ENCODE results near the gene NSD1. TPM values are rescaled to one million over a fixed set of nuclear protein-coding genes. Genes with fewer than 3 reads are reported as not detected.

NSD1 gene
- total and polyA plus RNA-seq, 10 of the 15 experiments (the other 5 are each of a cell fraction or from before 2014, with no cell fraction given) = 7.0 to 57.9 (median 30.4) TPM

GRCh38 chr5:177276886-177277285 is 143.3 kb downstream of the NSD1 start:
- intact Hi-C loops (cut with micrococcal nuclease; ENCODE audit: unreplicated experiment) (no loop called here), in situ Hi-C loops (cut with MboI) (no loop called here)
- no TSS peak for BruUV-seq (replicated peaks)
- TF ChIP-seq CHD4 (IDR thresholded peaks at IDR 0.05) (no peak), ZNF207 (IDR thresholded peaks at IDR 0.05; ENCODE audit: borderline replicate concordance) (no peak), CREM (IDR thresholded peaks at IDR 0.05; ENCODE audit: low read depth) (no peak), YBX1 (IDR thresholded peaks at IDR 0.05) (no peak), ZBTB40 (IDR thresholded peaks at IDR 0.05; ENCODE audit: borderline replicate concordance) (no peak), CBX5 (IDR thresholded peaks at IDR 0.05; ENCODE audit: low read depth) (no peak), IRF4 (IDR thresholded peaks at IDR 0.05; ENCODE audit: low read depth, low read length) (no peak), FOXK2 (IDR thresholded peaks at IDR 0.05) (no peak), REST (IDR thresholded peaks at IDR 0.05; ENCODE audit: low read depth, low read length) (no peak), ZNF687 (IDR thresholded peaks at IDR 0.05) (no peak), DPF2 (IDR thresholded peaks at IDR 0.05) (no peak), RAD51 (IDR thresholded peaks at IDR 0.05) (no peak)
- ChIA-PET CTCF (no interaction called here), RAD21 (ENCODE audit: unreplicated experiment) (interaction anchor here (0.7 kb wide), 1 partner anchor 616 kb away, joined by 3 read pairs; no protein-coding TSS in a partner anchor), POLR2A (interaction anchor here (0.6 to 0.7 kb wide), 2 partner anchors 13 to 241 kb away, joined by 6 to 8 read pairs; no protein-coding TSS in a partner anchor), SMC1A (ENCODE audit: uncharacterized antibody, unreplicated experiment) (interaction anchor here (0.6 kb wide), 1 partner anchor 27 kb away, joined by 3 read pairs; no protein-coding TSS in a partner anchor)
- Histone ChIP-seq H3K27me3 (replicated peaks in 1 of 2; ENCODE audit: control insufficient read depth in 2 of 2, insufficient read depth in 2 of 2, low read length in 1 of 2) (no peaks in the 10 kb centered on the region), H3K9ac (ENCODE audit: control insufficient read depth, insufficient read depth, low read length) (no peak overlapping the region), H3K4me2 (ENCODE audit: control insufficient read depth, insufficient read depth) (no peak overlapping the region), H3K79me2 (ENCODE audit: control insufficient read depth, insufficient read depth, low read length) (no peaks in the 10 kb centered on the region), H3K4me3 (no peak overlapping the region), H3K4me1 (ENCODE audit: control insufficient read depth, insufficient read depth, low read length) (no peaks in the 10 kb centered on the region), H4K20me1 (ENCODE audit: control insufficient read depth, insufficient read depth) (no peaks in the 10 kb centered on the region), H2AFZ (ENCODE audit: control insufficient read depth, low read depth, low read length) (no peak overlapping the region), H3K9me3 (replicated peaks; ENCODE audit: control insufficient read depth, insufficient read depth, low read length) (no peaks in the 10 kb centered on the region; the same call in 2 of the 3 replicates), H3K27ac (ENCODE audit: control insufficient read depth, insufficient read depth) (no peak overlapping the region), H3K36me3 (ENCODE audit: control insufficient read depth in 2 of 2, insufficient read depth in 2 of 2, low read length in 1 of 2) (peaks cover 2 to 16% of the 10 kb centered on the region in 2 experiments)
- FAIRE-seq (no peak), ATAC-seq (no peak), DNase-seq (ENCODE audit: low read depth, low spot score) (no peak)
- 3% methylated on average over 1 of the region's 1 CpG for WGBS (ENCODE audit: insufficient coverage, insufficient replicate concordance, low lambda C conversion rate, missing lambda C conversion rate)
